ENCODE results near the gene CNTNAP2.

- TF ChIP-seq CTCF (IDR thresholded peaks at IDR 0.05) (no peak), POLR2A (IDR thresholded peaks at IDR 0.05) (no peak)
Observed at GRCh38 chr7:148382596-148382995, 2266.0 kb downstream of the CNTNAP2 start.

Measured in heart left ventricle (tissue), 13 donors.